ENCODE data around the gene KMT2C. TPM values are rescaled to one million over a fixed set of nuclear protein-coding genes. Genes with fewer than 3 reads are reported as not detected.

KMT2C gene
- total and polyA plus RNA-seq, 4 donors = 6.3 to 35.3 (median 19.3) TPM

- Histone ChIP-seq H3K27me3 (ENCODE audit: control insufficient read depth in 4 of 4, insufficient read depth in 4 of 4, low read length in 3 of 4) (no peaks in the 10 kb centered on the region), H3K4me1 (ENCODE audit: control insufficient read depth in 4 of 4, insufficient read depth in 4 of 4, low read length in 3 of 4) (peaks cover 0 to 9% (median 1%) of the 10 kb centered on the region in 4 donors), H3K4me3 (ENCODE audit: low read depth in 1 of 3, low read length in 3 of 3) (no peak overlapping the region), H3K9me3 (ENCODE audit: control insufficient read depth in 4 of 4, low read length in 3 of 4) (no peaks in the 10 kb centered on the region), H3K9ac (ENCODE audit: low read depth in 1 of 2, low read length in 2 of 2) (no peak overlapping the region), H3K36me3 (ENCODE audit: control insufficient read depth in 4 of 4, insufficient read depth in 3 of 4, low read depth in 1 of 4, low read length in 3 of 4) (no peaks in the 10 kb centered on the region), H3K27ac (ENCODE audit: low read depth in 1 of 2, low read length in 2 of 2) (no peak overlapping the region)
- WGBS = 81% methylated on average over 3 of the region's 3 CpGs
- TF ChIP-seq NR2F2 (IDR thresholded peaks at IDR 0.05) (no peak), FOXA1 (IDR thresholded peaks at IDR 0.05) (no peak)
- no peak for DNase-seq (ENCODE audit: low spot score)
Observed at GRCh38 chr7:152369518-152369917, 66.3 kb downstream of the KMT2C start.

DNA sequence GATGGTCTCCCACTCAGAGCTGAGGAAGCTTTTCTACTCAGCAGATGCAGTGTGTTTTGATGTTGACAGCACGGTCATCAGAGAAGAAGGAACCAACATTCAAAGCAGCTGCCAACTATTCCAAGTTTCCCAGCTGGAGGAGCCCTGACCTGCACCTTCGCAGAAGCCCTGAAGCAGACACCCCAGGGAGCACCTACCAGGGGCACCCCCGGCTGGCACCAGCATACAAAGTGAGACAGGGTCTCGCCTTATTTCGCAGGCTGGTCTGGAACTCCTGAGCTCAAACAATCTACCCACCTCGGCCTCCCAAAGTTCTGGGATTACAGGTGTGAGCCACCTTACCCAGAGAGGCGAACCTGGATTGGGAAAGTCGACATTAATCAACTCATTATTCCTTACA, 68.6 kb downstream of the KMT2C start:
- Histone ChIP-seq H3K9me3 (ENCODE audit: control insufficient read depth in 4 of 4, low read length in 3 of 4) (no peaks in the 10 kb centered on the region), H3K9ac (ENCODE audit: low read depth in 1 of 2, low read length in 2 of 2) (no peak overlapping the region), H3K4me3 (ENCODE audit: low read depth in 1 of 3, low read length in 3 of 3) (no peak overlapping the region), H3K4me1 (ENCODE audit: control insufficient read depth in 4 of 4, insufficient read depth in 4 of 4, low read length in 3 of 4) (peaks cover 3 to 22% (median 5%) of the 10 kb centered on the region in 4 donors), H3K36me3 (ENCODE audit: control insufficient read depth in 4 of 4, insufficient read depth in 3 of 4, low read depth in 1 of 4, low read length in 3 of 4) (no peaks in the 10 kb centered on the region), H3K27ac (ENCODE audit: low read depth in 1 of 2, low read length in 2 of 2) (no peak overlapping the region), H3K27me3 (ENCODE audit: control insufficient read depth in 4 of 4, insufficient read depth in 4 of 4, low read length in 3 of 4) (no peaks in the 10 kb centered on the region)
- DNase-seq (ENCODE audit: low spot score) = no peak
- WGBS = 94% methylated on average over 8 of the region's 8 CpGs
- TF ChIP-seq FOXA2 (IDR thresholded peaks at IDR 0.05) (no peak), HNF4A (conservative IDR thresholded peaks at IDR 0.05) (no peak), NR2F2 (IDR thresholded peaks at IDR 0.05) (no peak), SP1 (IDR thresholded peaks at IDR 0.05) (no peak), HNF4G (IDR thresholded peaks at IDR 0.05) (no peak), JUND (IDR thresholded peaks at IDR 0.05) (no peak), ATF3 (IDR thresholded peaks at IDR 0.05) (no peak), FOXA1 (IDR thresholded peaks at IDR 0.05) (no peak), RXRA (IDR thresholded peaks at IDR 0.05) (no peak), GABPA (IDR thresholded peaks at IDR 0.05 in 1 of 2, conservative IDR thresholded peaks at IDR 0.05 in 1 of 2) (no peak), CTCF (IDR thresholded peaks at IDR 0.05; ENCODE audit: low read depth, low read length, missing input control) (no peak), ZBTB33 (IDR thresholded peaks at IDR 0.05) (no peak), YY1 (IDR thresholded peaks at IDR 0.05) (no peak), TAF1 (conservative IDR thresholded peaks at IDR 0.05) (no peak), RAD21 (IDR thresholded peaks at IDR 0.05) (no peak), EGR1 (IDR thresholded peaks at IDR 0.05; ENCODE audit: low read depth in 2 of 2) (no peak)
- TF ChIP-seq, protein P1, sequence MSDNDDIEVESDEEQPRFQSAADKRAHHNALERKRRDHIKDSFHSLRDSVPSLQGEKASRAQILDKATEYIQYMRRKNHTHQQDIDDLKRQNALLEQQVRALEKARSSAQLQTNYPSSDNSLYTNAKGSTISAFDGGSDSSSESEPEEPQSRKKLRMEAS (IDR thresholded peaks at IDR 0.05) = no peak
- TF ChIP-seq, protein P2, sequence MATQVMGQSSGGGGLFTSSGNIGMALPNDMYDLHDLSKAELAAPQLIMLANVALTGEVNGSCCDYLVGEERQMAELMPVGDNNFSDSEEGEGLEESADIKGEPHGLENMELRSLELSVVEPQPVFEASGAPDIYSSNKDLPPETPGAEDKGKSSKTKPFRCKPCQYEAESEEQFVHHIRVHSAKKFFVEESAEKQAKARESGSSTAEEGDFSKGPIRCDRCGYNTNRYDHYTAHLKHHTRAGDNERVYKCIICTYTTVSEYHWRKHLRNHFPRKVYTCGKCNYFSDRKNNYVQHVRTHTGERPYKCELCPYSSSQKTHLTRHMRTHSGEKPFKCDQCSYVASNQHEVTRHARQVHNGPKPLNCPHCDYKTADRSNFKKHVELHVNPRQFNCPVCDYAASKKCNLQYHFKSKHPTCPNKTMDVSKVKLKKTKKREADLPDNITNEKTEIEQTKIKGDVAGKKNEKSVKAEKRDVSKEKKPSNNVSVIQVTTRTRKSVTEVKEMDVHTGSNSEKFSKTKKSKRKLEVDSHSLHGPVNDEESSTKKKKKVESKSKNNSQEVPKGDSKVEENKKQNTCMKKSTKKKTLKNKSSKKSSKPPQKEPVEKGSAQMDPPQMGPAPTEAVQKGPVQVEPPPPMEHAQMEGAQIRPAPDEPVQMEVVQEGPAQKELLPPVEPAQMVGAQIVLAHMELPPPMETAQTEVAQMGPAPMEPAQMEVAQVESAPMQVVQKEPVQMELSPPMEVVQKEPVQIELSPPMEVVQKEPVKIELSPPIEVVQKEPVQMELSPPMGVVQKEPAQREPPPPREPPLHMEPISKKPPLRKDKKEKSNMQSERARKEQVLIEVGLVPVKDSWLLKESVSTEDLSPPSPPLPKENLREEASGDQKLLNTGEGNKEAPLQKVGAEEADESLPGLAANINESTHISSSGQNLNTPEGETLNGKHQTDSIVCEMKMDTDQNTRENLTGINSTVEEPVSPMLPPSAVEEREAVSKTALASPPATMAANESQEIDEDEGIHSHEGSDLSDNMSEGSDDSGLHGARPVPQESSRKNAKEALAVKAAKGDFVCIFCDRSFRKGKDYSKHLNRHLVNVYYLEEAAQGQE (IDR thresholded peaks at IDR 0.05) = no peak

All from liver (tissue), 9 donors.